A549 (cell line): Measurements from ENCODE around the gene OR8G5.
"Not testable (repeated sequence)": the region's sequence is repeated elsewhere in the genome, so short reads cannot be mapped to it uniquely, and the experiment has no call there.

Experiments used
- BHLHE40 ChIP-seq: IDR thresholded peaks from 2 replicates; pipeline ENCODE4 v1.6.1; 2012; ENCODE audit warnings: low read depth, low read length, inconsistent platforms
- CHD2 ChIP-seq: fragments of 150-350 bp; IDR thresholded peaks from 2 replicates; pipeline ENCODE4 v1.6.1; 2014; ENCODE audit warnings: low read length; ENCODE audit not compliant: partially characterized antibody
- EP300 ChIP-seq, 2 experiments: fragments of >200 bp; sonication (Bioruptor Twin); formaldehyde crosslinking; IDR thresholded peaks; 2 replicates in 1 of 2; 3 replicates in 1 of 2; pipeline ENCODE4 v1.6.1; 2016 to 2017
- HOXA7 ChIP-seq: fragments of 250-450 bp; sonication (Bioruptor Pico); IDR thresholded peaks from 2 replicates; pipeline ENCODE4 v1.5.0; 2020; ENCODE audit warnings: mild to moderate bottlenecking, moderate library complexity
- KDM5A ChIP-seq: fragments of 200-600 bp; sonication (generic); IDR thresholded peaks from 2 replicates; pipeline ENCODE4 v1.6.1; 2016; ENCODE audit warnings: antibody characterized with exemption, mild to moderate bottlenecking
- MAZ ChIP-seq: fragments of 150-350 bp; IDR thresholded peaks from 2 replicates; pipeline ENCODE4 v1.6.1; 2014; ENCODE audit warnings: antibody characterized with exemption, low read depth, low read length, borderline replicate concordance
- PHF8 ChIP-seq: fragments of 200-600 bp; sonication (generic); IDR thresholded peaks from 2 replicates; pipeline ENCODE4 v1.6.1; 2016; ENCODE audit warnings: low read depth, mild to moderate bottlenecking, antibody characterized with exemption, moderate library complexity, borderline replicate concordance
- POLR2A ChIP-seq: IDR thresholded peaks from 2 replicates; pipeline ENCODE4 v1.6.1; 2012; ENCODE audit warnings: mild to moderate bottlenecking, low read length
- RAD21 ChIP-seq, 2 experiments: fragments of >200 bp in 1 of 2; sonication (Bioruptor Twin) in 1 of 2; formaldehyde crosslinking in 1 of 2; IDR thresholded peaks in 1 of 2; conservative IDR thresholded peaks in 1 of 2; 2 replicates in 1 of 2; 3 replicates in 1 of 2; pipeline ENCODE4 v1.6.1; 2012 to 2018; ENCODE audit warnings: inconsistent platforms in 1 of 2
- RNF2 ChIP-seq: fragments of 200-600 bp; sonication (generic); IDR thresholded peaks from 2 replicates; pipeline ENCODE4 v1.6.1; 2016; ENCODE audit warnings: low read depth, mild to moderate bottlenecking, antibody characterized with exemption, moderate library complexity, borderline replicate concordance
- TF ChIP-seq, protein P1 (sequence below): fragments of 200-600 bp; sonication (generic); IDR thresholded peaks from 2 replicates; pipeline ENCODE4 v1.6.1; 2016; ENCODE audit warnings: antibody characterized with exemption, mild to moderate bottlenecking, moderate library complexity
- TF ChIP-seq, protein P2 (sequence below): fragments of >200 bp; sonication (Bioruptor Twin); formaldehyde crosslinking; IDR thresholded peaks from 3 replicates; pipeline ENCODE4 v1.5.1; 2016
- TF ChIP-seq, protein P3 (sequence below): IDR thresholded peaks from 2 replicates; pipeline ENCODE4 v1.6.1; 2012
- TF ChIP-seq, protein P4 (sequence below): IDR thresholded peaks from 2 replicates; pipeline ENCODE4 v1.6.1; 2012; ENCODE audit warnings: low read depth, borderline replicate concordance

DNA sequence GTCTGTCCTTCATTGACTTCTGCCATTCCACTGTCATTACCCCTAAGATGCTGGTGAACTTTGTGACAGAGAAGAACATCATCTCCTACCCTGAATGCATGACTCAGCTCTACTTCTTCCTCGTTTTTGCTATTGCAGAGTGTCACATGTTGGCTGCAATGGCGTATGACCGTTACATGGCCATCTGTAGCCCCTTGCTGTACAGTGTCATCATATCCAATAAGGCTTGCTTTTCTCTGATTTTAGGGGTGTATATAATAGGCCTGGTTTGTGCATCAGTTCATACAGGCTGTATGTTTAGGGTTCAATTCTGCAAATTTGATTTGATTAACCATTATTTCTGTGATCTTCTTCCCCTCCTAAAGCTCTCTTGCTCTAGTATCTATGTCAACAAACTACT lies 6.3 kb upstream of the OR8G5 start:
- not testable (repeated sequence) for TF ChIP-seq POLR2A; RNF2; RAD21 (conservative IDR thresholded peaks at IDR 0.05 in 1 of 2, IDR thresholded peaks at IDR 0.05 in 1 of 2); KDM5A; HOXA7 (CRISPR knock-in tag); MAZ; BHLHE40; CHD2; EP300 (IDR thresholded peaks at IDR 0.05); PHF8
- TF ChIP-seq, protein P1, sequence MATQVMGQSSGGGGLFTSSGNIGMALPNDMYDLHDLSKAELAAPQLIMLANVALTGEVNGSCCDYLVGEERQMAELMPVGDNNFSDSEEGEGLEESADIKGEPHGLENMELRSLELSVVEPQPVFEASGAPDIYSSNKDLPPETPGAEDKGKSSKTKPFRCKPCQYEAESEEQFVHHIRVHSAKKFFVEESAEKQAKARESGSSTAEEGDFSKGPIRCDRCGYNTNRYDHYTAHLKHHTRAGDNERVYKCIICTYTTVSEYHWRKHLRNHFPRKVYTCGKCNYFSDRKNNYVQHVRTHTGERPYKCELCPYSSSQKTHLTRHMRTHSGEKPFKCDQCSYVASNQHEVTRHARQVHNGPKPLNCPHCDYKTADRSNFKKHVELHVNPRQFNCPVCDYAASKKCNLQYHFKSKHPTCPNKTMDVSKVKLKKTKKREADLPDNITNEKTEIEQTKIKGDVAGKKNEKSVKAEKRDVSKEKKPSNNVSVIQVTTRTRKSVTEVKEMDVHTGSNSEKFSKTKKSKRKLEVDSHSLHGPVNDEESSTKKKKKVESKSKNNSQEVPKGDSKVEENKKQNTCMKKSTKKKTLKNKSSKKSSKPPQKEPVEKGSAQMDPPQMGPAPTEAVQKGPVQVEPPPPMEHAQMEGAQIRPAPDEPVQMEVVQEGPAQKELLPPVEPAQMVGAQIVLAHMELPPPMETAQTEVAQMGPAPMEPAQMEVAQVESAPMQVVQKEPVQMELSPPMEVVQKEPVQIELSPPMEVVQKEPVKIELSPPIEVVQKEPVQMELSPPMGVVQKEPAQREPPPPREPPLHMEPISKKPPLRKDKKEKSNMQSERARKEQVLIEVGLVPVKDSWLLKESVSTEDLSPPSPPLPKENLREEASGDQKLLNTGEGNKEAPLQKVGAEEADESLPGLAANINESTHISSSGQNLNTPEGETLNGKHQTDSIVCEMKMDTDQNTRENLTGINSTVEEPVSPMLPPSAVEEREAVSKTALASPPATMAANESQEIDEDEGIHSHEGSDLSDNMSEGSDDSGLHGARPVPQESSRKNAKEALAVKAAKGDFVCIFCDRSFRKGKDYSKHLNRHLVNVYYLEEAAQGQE = not testable (repeated sequence)
- TF ChIP-seq, protein P2, sequence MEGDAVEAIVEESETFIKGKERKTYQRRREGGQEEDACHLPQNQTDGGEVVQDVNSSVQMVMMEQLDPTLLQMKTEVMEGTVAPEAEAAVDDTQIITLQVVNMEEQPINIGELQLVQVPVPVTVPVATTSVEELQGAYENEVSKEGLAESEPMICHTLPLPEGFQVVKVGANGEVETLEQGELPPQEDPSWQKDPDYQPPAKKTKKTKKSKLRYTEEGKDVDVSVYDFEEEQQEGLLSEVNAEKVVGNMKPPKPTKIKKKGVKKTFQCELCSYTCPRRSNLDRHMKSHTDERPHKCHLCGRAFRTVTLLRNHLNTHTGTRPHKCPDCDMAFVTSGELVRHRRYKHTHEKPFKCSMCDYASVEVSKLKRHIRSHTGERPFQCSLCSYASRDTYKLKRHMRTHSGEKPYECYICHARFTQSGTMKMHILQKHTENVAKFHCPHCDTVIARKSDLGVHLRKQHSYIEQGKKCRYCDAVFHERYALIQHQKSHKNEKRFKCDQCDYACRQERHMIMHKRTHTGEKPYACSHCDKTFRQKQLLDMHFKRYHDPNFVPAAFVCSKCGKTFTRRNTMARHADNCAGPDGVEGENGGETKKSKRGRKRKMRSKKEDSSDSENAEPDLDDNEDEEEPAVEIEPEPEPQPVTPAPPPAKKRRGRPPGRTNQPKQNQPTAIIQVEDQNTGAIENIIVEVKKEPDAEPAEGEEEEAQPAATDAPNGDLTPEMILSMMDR = not testable (repeated sequence)
- TF ChIP-seq, protein P3, sequence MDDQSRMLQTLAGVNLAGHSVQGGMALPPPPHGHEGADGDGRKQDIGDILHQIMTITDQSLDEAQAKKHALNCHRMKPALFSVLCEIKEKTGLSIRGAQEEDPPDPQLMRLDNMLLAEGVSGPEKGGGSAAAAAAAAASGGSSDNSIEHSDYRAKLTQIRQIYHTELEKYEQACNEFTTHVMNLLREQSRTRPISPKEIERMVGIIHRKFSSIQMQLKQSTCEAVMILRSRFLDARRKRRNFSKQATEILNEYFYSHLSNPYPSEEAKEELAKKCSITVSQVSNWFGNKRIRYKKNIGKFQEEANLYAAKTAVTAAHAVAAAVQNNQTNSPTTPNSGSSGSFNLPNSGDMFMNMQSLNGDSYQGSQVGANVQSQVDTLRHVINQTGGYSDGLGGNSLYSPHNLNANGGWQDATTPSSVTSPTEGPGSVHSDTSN = not testable (repeated sequence)
- TF ChIP-seq, protein P4, sequence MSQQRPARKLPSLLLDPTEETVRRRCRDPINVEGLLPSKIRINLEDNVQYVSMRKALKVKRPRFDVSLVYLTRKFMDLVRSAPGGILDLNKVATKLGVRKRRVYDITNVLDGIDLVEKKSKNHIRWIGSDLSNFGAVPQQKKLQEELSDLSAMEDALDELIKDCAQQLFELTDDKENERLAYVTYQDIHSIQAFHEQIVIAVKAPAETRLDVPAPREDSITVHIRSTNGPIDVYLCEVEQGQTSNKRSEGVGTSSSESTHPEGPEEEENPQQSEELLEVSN = not testable (repeated sequence)
